ENCODE data around the gene NUP188. TPM values are rescaled to one million over a fixed set of nuclear protein-coding genes. Genes with fewer than 3 reads are reported as not detected.

The NUP188 gene
- total and polyA plus RNA-seq, 2 of the 13 experiments (the other 11 are each of a cell fraction or from before 2014, with no cell fraction given), result 28.0 to 38.5 TPM

- TF ChIP-seq, protein P1, sequence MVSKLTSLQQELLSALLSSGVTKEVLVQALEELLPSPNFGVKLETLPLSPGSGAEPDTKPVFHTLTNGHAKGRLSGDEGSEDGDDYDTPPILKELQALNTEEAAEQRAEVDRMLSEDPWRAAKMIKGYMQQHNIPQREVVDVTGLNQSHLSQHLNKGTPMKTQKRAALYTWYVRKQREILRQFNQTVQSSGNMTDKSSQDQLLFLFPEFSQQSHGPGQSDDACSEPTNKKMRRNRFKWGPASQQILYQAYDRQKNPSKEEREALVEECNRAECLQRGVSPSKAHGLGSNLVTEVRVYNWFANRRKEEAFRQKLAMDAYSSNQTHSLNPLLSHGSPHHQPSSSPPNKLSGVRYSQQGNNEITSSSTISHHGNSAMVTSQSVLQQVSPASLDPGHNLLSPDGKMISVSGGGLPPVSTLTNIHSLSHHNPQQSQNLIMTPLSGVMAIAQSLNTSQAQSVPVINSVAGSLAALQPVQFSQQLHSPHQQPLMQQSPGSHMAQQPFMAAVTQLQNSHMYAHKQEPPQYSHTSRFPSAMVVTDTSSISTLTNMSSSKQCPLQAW (CRISPR knock-in tag; IDR thresholded peaks at IDR 0.05), result peak; percentile 65; the same call in 1 of the 2 replicates
- TF ChIP-seq GATAD2A (CRISPR knock-in tag; IDR thresholded peaks at IDR 0.05) (peak; percentile 28; the same call in 1 of the 2 replicates), HIC2 (CRISPR knock-in tag; IDR thresholded peaks at IDR 0.05; ENCODE audit: low read depth) (no peak), ZNF652 (CRISPR knock-in tag; IDR thresholded peaks at IDR 0.05; ENCODE audit: borderline replicate concordance, low read depth) (peak; percentile 55; the same call in 1 of the 2 replicates), TEAD2 (CRISPR knock-in tag; IDR thresholded peaks at IDR 0.05) (no peak), ZNF317 (CRISPR knock-in tag; IDR thresholded peaks at IDR 0.05) (no peak), PATZ1 (CRISPR knock-in tag; IDR thresholded peaks at IDR 0.05) (no peak), KLF9 (CRISPR knock-in tag; IDR thresholded peaks at IDR 0.05; ENCODE audit: low read depth) (no peak), KLF16 (CRISPR knock-in tag; IDR thresholded peaks at IDR 0.05) (0 out of 4 replicates have a peak, but pooled peaks of 1 of the 2 experiments have one; percentile 17), FOSL2 (CRISPR knock-in tag; IDR thresholded peaks at IDR 0.05) (peak; percentile 31; the same call in 1 of the 2 replicates), SP140L (CRISPR knock-in tag; IDR thresholded peaks at IDR 0.05; ENCODE audit: borderline replicate concordance) (no peak), ZNF121 (CRISPR knock-in tag; IDR thresholded peaks at IDR 0.05) (0 out of 2 replicates have a peak, but pooled peaks have one; percentile 23), SRY (CRISPR knock-in tag; IDR thresholded peaks at IDR 0.05) (no peak), STAG1 (CRISPR knock-in tag; IDR thresholded peaks at IDR 0.05) (peak; percentile 98), FOXO1 (CRISPR knock-in tag; IDR thresholded peaks at IDR 0.05) (peak; percentile 47; the same call in 1 of the 2 replicates), ELF3 (CRISPR knock-in tag; IDR thresholded peaks at IDR 0.05) (peak; percentile 31; the same call in 1 of the 2 replicates), SALL1 (CRISPR knock-in tag; IDR thresholded peaks at IDR 0.05) (peak; percentile 67), ZNF879 (CRISPR knock-in tag; IDR thresholded peaks at IDR 0.05) (no peak)
- TF ChIP-seq, protein P2, sequence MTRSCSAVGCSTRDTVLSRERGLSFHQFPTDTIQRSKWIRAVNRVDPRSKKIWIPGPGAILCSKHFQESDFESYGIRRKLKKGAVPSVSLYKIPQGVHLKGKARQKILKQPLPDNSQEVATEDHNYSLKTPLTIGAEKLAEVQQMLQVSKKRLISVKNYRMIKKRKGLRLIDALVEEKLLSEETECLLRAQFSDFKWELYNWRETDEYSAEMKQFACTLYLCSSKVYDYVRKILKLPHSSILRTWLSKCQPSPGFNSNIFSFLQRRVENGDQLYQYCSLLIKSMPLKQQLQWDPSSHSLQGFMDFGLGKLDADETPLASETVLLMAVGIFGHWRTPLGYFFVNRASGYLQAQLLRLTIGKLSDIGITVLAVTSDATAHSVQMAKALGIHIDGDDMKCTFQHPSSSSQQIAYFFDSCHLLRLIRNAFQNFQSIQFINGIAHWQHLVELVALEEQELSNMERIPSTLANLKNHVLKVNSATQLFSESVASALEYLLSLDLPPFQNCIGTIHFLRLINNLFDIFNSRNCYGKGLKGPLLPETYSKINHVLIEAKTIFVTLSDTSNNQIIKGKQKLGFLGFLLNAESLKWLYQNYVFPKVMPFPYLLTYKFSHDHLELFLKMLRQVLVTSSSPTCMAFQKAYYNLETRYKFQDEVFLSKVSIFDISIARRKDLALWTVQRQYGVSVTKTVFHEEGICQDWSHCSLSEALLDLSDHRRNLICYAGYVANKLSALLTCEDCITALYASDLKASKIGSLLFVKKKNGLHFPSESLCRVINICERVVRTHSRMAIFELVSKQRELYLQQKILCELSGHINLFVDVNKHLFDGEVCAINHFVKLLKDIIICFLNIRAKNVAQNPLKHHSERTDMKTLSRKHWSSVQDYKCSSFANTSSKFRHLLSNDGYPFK (CRISPR knock-in tag; IDR thresholded peaks at IDR 0.05; ENCODE audit: borderline replicate concordance), result 0 out of 2 replicates have a peak, but pooled peaks have one; percentile 36
These were observed 19.6 kb upstream of the NUP188 start (continued) for GRCh38 chr9:128927731-128928411.

Measured in HepG2 (cell line).